IMR-90 (cell line): Measurements from ENCODE around the gene CMIP. TPM values are rescaled to one million over a fixed set of nuclear protein-coding genes. Genes with fewer than 3 reads are reported as not detected.

Source experiments
- ATAC-seq: fragments of 200-7000 bp; cut with Tn5 transposase; 2 replicates; pipeline ENCODE4 v1.9.1; 2020; ENCODE audit warnings: low read depth, mild to moderate bottlenecking, moderate library complexity
- BruUV-seq: library from RNA; stranded (reverse); fragments of 400-500 nt; replicated peaks from 2 replicates; lab custom pipeline; 2021; lab: Mats Ljungman, UMichigan
- CTCF ChIA-PET: fragments of 300-600 bp; formaldehyde crosslinking; extraction: SDS; loops from one replicate; lab custom pipeline; 2021; ENCODE audit warnings: antibody characterized with exemption; lab: Yijun Ruan, JAX
- POLR2A ChIA-PET: fragments of 300-600 bp; sonication (Branson Sonifier 250); formaldehyde crosslinking; loops from one replicate; lab custom pipeline; 2022; ENCODE audit warnings: antibody characterized with exemption; ENCODE audit not compliant: unreplicated experiment; lab: Charles Lee
- DNase-seq: peaks from one replicate; pipeline ENCODE4 v3.0.0; 2013
- H2AFZ ChIP-seq: replicated peaks from 2 replicates; pipeline ENCODE3; 2013; ENCODE audit warnings: low read length, mild to moderate bottlenecking; ENCODE audit not compliant: poor library complexity
- H2AK5ac ChIP-seq: 2 replicates; pipeline ENCODE4 v1.6.1; 2013; ENCODE audit warnings: low read depth, low read length, inconsistent platforms
- H2AK9ac ChIP-seq: replicated peaks from 2 replicates; pipeline ENCODE3; 2013; ENCODE audit warnings: mild to moderate bottlenecking, low read depth, low read length, moderate library complexity; ENCODE audit not compliant: poor library complexity
- H2BK120ac ChIP-seq: 2 replicates; pipeline ENCODE4 v1.6.1; 2013; ENCODE audit warnings: low read depth, low read length, inconsistent platforms
- H2BK15ac ChIP-seq: 3 replicates; pipeline ENCODE4 v1.6.1; 2013; ENCODE audit warnings: low read depth, low read length, inconsistent platforms
- H2BK20ac ChIP-seq: 2 replicates; pipeline ENCODE4 v1.6.1; 2013; ENCODE audit warnings: low read depth, mild to moderate bottlenecking, inconsistent platforms, low read length, moderate library complexity
- H2BK5ac ChIP-seq: 2 replicates; pipeline ENCODE4 v1.6.1; 2013; ENCODE audit warnings: mild to moderate bottlenecking, low read depth, low read length, inconsistent platforms; ENCODE audit not compliant: poor library complexity, severe bottlenecking
- H3K14ac ChIP-seq: replicated peaks from 2 replicates; pipeline ENCODE4 v1.6.1; 2013; ENCODE audit warnings: low read depth, low read length, inconsistent platforms
- H3K18ac ChIP-seq: 2 replicates; pipeline ENCODE4 v1.6.1; 2013; ENCODE audit warnings: low read depth, low read length, control low read depth
- H3K23ac ChIP-seq: 2 replicates; pipeline ENCODE4 v1.6.1; 2013; ENCODE audit warnings: low read depth, low read length, inconsistent platforms
- H3K27ac ChIP-seq: 2 replicates; pipeline ENCODE4 v1.5.1; 2013; ENCODE audit warnings: mild to moderate bottlenecking, control low read depth, low read length; ENCODE audit not compliant: insufficient read depth
- H3K27me3 ChIP-seq: 2 replicates; pipeline ENCODE4 v1.6.1; 2013; ENCODE audit warnings: low read length; ENCODE audit not compliant: control insufficient read depth, insufficient read depth
- H3K36me3 ChIP-seq: 2 replicates; pipeline ENCODE4 v1.6.1; 2013; ENCODE audit warnings: low read length, mixed read lengths; ENCODE audit not compliant: control insufficient read depth, insufficient read depth
- H3K4ac ChIP-seq: 2 replicates; pipeline ENCODE4 v1.6.1; 2013; ENCODE audit warnings: low read depth, low read length, inconsistent platforms
- H3K4me1 ChIP-seq: 2 replicates; pipeline ENCODE4 v1.6.1; 2013; ENCODE audit warnings: low read length, mixed read lengths; ENCODE audit not compliant: control insufficient read depth, insufficient read depth
- H3K4me2 ChIP-seq: 2 replicates; pipeline ENCODE4 v1.6.1; 2013; ENCODE audit warnings: low read depth, mild to moderate bottlenecking, control low read depth, low read length, moderate library complexity
- H3K4me3 ChIP-seq: 2 replicates; pipeline ENCODE4 v1.5.1; 2013; ENCODE audit warnings: low read depth, mild to moderate bottlenecking, control low read depth, low read length, moderate library complexity; ENCODE audit not compliant: insufficient read depth
- H3K56ac ChIP-seq: 2 replicates; pipeline ENCODE4 v1.6.1; 2013; ENCODE audit warnings: low read length, inconsistent platforms; ENCODE audit not compliant: insufficient read depth; ENCODE audit errors: extremely low read depth
- H3K79me1 ChIP-seq, 2 experiments: 2 replicates each; pipeline ENCODE4 v1.6.1; 2013; ENCODE audit warnings: low read length in 2 of 2, inconsistent platforms in 1 of 2, low read depth in 1 of 2
- H3K9ac ChIP-seq: 2 replicates; pipeline ENCODE4 v1.6.1; 2013; ENCODE audit warnings: low read depth, low read length, control low read depth
- H3K9me1 ChIP-seq: 2 replicates; pipeline ENCODE4 v1.6.1; 2013; ENCODE audit warnings: low read length, inconsistent platforms; ENCODE audit not compliant: insufficient read depth
- H3K9me3 ChIP-seq: 2 replicates; pipeline ENCODE4 v1.6.1; 2013; ENCODE audit warnings: low read length; ENCODE audit not compliant: control insufficient read depth, insufficient read depth
- H4K20me1 ChIP-seq: 2 replicates; pipeline ENCODE4 v1.6.1; 2013; ENCODE audit warnings: low read length, inconsistent platforms; ENCODE audit not compliant: insufficient read depth
- H4K5ac ChIP-seq: 2 replicates; pipeline ENCODE4 v1.6.1; 2013; ENCODE audit warnings: mild to moderate bottlenecking, low read depth, low read length, control low read depth
- H4K8ac ChIP-seq, 2 experiments: 2 replicates each; pipeline ENCODE4 v1.6.1; 2013; ENCODE audit warnings: low read depth in 2 of 2, low read length in 2 of 2, control low read depth in 1 of 2, inconsistent platforms in 1 of 2
- H4K91ac ChIP-seq: 2 replicates; pipeline ENCODE4 v1.6.1; 2013; ENCODE audit warnings: low read depth, low read length, inconsistent platforms; ENCODE audit not compliant: insufficient read depth
- CEBPB ChIP-seq: IDR thresholded peaks from 2 replicates; pipeline ENCODE4 v1.6.1; 2012; ENCODE audit warnings: low read depth, low read length, improper control_type of control experiment
- CHD1 ChIP-seq: IDR thresholded peaks from 2 replicates; pipeline ENCODE4 v1.6.1; 2012; ENCODE audit warnings: low read depth, low read length, improper control_type of control experiment
- WGBS, 2 experiments: methylation state at CpG; one replicate each; pipeline versions ENCODE4 v1.1.5 to v1.1.7; 2013; ENCODE audit warnings: missing lambda C conversion rate in 2 of 2; ENCODE audit not compliant: insufficient read length in 1 of 2; ENCODE audit errors: extremely low coverage in 2 of 2; 5-methylcytosine and 5-hydroxymethylcytosine counted together
- dilution Hi-C: fragments of 300-500 bp; cut with HindIII; formaldehyde crosslinking; loops from one replicate; pipeline ENCODE4 v1.14.3; 2018; ENCODE audit warnings: low sequenced_read_pairs; ENCODE audit not compliant: unreplicated experiment
- in situ Hi-C: fragments of 300-500 bp; cut with MboI; formaldehyde crosslinking; loops from 3 replicates; pipeline ENCODE4 v1.14.3; 2019; ENCODE audit warnings: low sequenced_read_pairs, inconsistent platforms, mixed read lengths
- intact Hi-C: fragments of 100-400 bp; cut with micrococcal nuclease; formaldehyde crosslinking; loops from 2 replicates; pipeline ENCODE4 v1.10.0; 2022
- polyA plus RNA-seq, 3 experiments: library from polyadenylated mRNA; depleted of rRNA; stranded (reverse); fragments of >200 nt; gene quantifications; 2 replicates each; pipeline ENCODE4 v1.2.3, GENCODE V29; 2012; ENCODE audit warnings: low replicate concordance in 1 of 3
- total RNA-seq: library from RNA; depleted of rRNA; stranded (reverse); fragments of >200 nt; gene quantifications from 2 replicates; pipeline ENCODE4 v1.2.3, GENCODE V29; 2012

Gene CMIP
- total and polyA plus RNA-seq, 2 of the 4 experiments (the other 2 are of a cell fraction), result 3.2 to 11.6 TPM

DNA sequence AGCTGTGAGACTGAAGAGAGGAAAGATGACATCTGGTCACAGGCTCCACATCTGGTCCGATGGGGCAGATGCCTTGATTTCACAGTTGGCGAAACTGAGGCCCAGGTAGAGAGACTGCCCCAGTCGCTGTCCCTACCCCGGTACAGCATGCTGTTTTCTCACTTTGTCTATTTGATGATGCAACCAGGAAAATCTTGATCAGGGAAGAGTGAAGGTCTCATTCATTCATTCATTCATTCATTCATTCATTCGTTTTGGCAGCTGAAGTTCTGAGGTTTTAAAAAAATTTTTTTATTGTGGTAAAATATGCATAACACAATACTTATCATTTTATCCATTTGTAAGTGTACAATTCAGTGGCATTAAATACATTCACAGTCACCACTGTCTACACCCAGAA is 19.7 kb downstream of the CMIP start:
- ChIA-PET CTCF (no interaction called here), POLR2A (no interaction called here)
- Histone ChIP-seq H3K4me1 (peaks cover 2% of the 10 kb centered on the region), H2AFZ (no peak overlapping the region), H3K4me2 (no peak overlapping the region), H3K18ac (no peak overlapping the region), H2BK120ac (no peak overlapping the region), H3K4ac (no peak overlapping the region), H2AK9ac (no peak overlapping the region), H3K9ac (no peak overlapping the region), H3K9me1 (peaks cover 15% of the 10 kb centered on the region; the same call in 1 of the 2 replicates), H3K9me3 (no peaks in the 10 kb centered on the region), H3K79me1 (peaks cover 45 to 91% of the 10 kb centered on the region in 2 experiments), H3K4me3 (no peak overlapping the region), H3K27ac (no peak overlapping the region), H2BK5ac (no peak overlapping the region), H2BK20ac (no peak overlapping the region), H4K5ac (no peak overlapping the region), H3K27me3 (no peaks in the 10 kb centered on the region), H3K36me3 (no peaks in the 10 kb centered on the region), H2AK5ac (no peak overlapping the region), H3K14ac (no peak overlapping the region), H3K56ac (no peak overlapping the region), H4K20me1 (peaks cover 77% of the 10 kb centered on the region), H2BK15ac (no peak overlapping the region), H4K8ac (no peak overlapping the region), H3K23ac (no peak overlapping the region), H4K91ac (no peak overlapping the region)
- DNase-seq (no peak), ATAC-seq (no peak)
- BruUV-seq, result no TSS peak
- in situ Hi-C loops, result no loop called here
- intact Hi-C loops, result no loop called here
- dilution Hi-C loops, result no loop called here
- TF ChIP-seq CHD1, result no peak
- 0 out of 2 replicates have a peak, but pooled peaks have one; percentile 23 for TF ChIP-seq CEBPB
- WGBS, 2 experiments, result 100% methylated on average over 1 of the region's 5 CpGs; no CpG with 5 or more reads in 1 of the 2 experiments
